ENCODE results near the gene SVIL.
"Not testable (repeated sequence)": the region's sequence is repeated elsewhere in the genome, so short reads cannot be mapped to it uniquely, and the experiment has no call there.

Gene SVIL

DNA sequence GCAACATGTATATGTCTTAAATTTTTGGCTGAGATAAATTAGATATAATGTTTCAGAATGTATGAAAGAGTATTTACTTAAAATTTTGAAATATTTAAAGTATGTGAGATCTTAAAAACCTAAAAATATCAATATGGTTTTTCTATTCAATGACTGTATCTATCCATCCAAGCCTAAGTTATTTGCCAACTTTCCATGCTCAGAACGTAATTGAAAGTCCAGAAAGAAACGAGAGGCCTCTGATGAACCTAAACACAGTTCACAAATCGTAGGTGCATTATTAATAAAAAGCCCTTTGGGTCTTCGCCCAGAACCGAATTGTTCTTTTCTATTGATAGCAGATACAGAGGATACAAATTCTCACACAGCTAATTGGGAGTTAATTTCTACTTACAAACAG is 6.5 kb downstream of the SVIL start:
- Histone ChIP-seq H3K4me1 (ENCODE audit: control insufficient read depth, insufficient read depth, low read length) (peaks cover 28% of the 10 kb centered on the region), H3K9ac (ENCODE audit: low read length) (no peak overlapping the region), H3K27ac (ENCODE audit: low read depth, low read length) (peak overlapping the region; percentile 3), H3K4me3 (ENCODE audit: low read length) (no peak overlapping the region), H3K27me3 (ENCODE audit: control insufficient read depth, insufficient read depth, low read length) (no peaks in the 10 kb centered on the region), H3K36me3 (ENCODE audit: control insufficient read depth, insufficient read depth, low read length) (peaks cover 3% of the 10 kb centered on the region)

DNA sequence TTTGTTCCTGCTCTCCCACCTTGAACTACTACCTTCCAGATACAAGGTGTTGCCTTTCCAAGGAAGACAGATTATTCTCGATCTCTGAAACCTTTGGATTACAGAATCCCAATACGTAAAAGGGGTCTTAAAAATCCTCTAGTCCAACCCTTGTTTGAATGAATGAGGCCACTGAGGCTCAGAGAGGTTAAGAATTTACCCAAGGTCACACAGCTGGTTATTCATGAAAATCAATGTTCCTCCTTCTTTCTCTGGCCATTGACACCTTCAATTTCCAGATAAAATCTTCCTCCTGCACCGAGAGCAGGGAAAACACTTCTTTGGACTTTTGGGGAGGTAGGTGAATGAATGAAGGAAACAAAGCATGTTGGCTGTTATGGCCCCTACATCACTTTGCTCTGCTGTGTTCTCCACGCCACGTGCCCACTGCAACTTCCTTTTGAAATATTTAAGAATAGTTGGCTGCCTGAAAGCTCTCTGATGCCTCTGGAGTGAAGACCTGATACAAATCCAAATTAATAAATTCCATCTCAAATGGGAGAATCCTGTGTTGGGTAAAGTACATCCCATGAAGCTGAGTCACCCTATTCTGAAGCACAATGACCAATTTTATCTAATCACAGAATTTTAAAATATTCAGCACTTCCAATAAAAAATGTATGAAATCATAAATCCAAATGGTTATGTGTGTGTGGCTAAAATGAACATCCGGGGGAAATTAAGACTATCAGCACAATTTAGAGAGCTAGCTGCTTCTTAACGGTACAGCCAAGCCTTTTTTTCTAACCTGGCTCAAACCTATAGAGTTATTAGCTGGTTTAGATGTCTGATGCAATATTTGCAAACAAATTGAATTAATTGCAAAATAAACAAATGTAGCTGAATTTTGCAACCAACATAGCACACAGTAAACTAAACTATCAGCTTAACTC is 7.3 kb downstream of the SVIL start:
- Histone ChIP-seq H3K36me3 (ENCODE audit: control insufficient read depth, insufficient read depth, low read length) (peaks cover 3% of the 10 kb centered on the region), H3K4me3 (ENCODE audit: low read length) (no peak overlapping the region), H3K9ac (ENCODE audit: low read length) (no peak overlapping the region), H3K27ac (ENCODE audit: low read depth, low read length) (peak overlapping the region; percentile 1), H3K27me3 (ENCODE audit: control insufficient read depth, insufficient read depth, low read length) (no peaks in the 10 kb centered on the region), H3K4me1 (ENCODE audit: control insufficient read depth, insufficient read depth, low read length) (peaks cover 36% of the 10 kb centered on the region)

DNA sequence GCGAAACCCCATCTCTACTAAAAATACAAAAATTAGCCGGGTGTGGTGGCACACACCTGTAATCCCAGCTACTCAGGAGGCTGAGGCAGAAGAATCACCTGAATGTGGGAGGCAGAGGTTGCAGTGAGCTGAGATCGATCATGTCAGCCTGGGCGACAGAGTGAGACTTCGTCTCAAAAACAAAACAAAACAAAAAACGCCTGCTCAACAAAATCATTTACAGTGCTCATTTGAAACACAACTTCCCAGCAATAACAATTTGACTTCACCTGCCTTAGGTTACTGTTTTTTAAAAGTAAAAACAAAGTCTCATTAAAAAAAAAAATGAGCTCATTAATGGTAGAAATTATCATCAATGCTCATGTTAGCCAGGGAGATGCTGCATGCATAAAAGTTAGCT is 10.4 kb downstream of the SVIL start:
- H3K4me1 ChIP-seq (ENCODE audit: control insufficient read depth, insufficient read depth, low read length): peaks cover 39% of the 10 kb centered on the region
- not testable (repeated sequence) for H3K36me3 ChIP-seq (ENCODE audit: control insufficient read depth, insufficient read depth, low read length); H3K9ac ChIP-seq (ENCODE audit: low read length); H3K27ac ChIP-seq (ENCODE audit: low read depth, low read length); H3K4me3 ChIP-seq (ENCODE audit: low read length); H3K27me3 ChIP-seq (ENCODE audit: control insufficient read depth, insufficient read depth, low read length)

DNA sequence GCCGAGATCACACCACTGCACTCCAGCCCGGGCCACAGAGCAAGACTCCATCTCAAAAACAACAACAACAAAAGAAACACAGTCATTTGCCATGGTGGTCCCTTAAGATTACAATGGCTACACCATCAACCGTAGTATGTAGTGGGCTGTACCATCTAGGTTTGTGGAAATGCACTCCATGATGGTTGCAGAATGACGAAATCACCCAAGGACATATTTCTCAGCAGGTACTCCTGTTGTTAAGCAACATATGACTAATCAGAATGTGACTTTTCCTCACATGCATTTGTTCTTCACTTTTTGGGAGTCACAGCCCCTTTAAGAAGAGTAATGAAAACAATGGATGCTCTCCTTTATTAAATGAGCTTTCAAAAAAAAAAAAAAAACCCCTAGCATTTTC is 11.0 kb downstream of the SVIL start:
- peaks cover 37% of the 10 kb centered on the region for H3K4me1 ChIP-seq (ENCODE audit: control insufficient read depth, insufficient read depth, low read length)
- H3K4me3 ChIP-seq (ENCODE audit: low read length): no peak overlapping the region
- no peak overlapping the region for H3K9ac ChIP-seq (ENCODE audit: low read length)
- peaks cover 3% of the 10 kb centered on the region for H3K36me3 ChIP-seq (ENCODE audit: control insufficient read depth, insufficient read depth, low read length)
- H3K27ac ChIP-seq (ENCODE audit: low read depth, low read length): peak overlapping the region; percentile 37
- no peaks in the 10 kb centered on the region for H3K27me3 ChIP-seq (ENCODE audit: control insufficient read depth, insufficient read depth, low read length)

DNA sequence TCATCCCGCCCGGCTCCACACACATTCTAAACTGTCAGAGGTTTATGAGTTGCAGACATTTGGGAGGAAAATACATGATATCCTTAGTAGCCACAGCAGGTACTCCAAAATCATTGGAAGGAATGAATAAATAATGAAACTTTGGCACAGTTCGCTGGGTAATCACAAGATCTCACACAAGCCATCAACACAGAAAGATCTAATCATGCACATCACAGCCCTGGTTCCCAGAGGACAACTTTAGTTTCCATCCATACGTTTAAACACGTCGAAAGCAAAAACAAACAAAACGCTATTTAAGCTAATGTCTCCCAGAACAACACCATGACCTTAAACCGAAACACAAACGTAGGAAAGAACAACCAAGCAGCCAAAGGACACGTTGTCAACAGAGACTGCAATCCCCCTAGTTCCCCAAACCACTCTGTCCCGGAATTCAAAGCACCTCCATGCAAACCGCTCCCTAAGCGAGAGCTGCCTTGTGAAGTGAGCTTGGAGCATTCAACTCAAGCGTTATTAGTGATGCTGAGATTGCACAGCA is 12.3 kb downstream of the SVIL start:
- Histone ChIP-seq H3K4me3 (ENCODE audit: low read length) (no peak overlapping the region), H3K36me3 (ENCODE audit: control insufficient read depth, insufficient read depth, low read length) (peaks cover 3% of the 10 kb centered on the region), H3K4me1 (ENCODE audit: control insufficient read depth, insufficient read depth, low read length) (peaks cover 48% of the 10 kb centered on the region), H3K9ac (ENCODE audit: low read length) (no peak overlapping the region), H3K27ac (ENCODE audit: low read depth, low read length) (peak overlapping the region; percentile 18), H3K27me3 (ENCODE audit: control insufficient read depth, insufficient read depth, low read length) (no peaks in the 10 kb centered on the region)

DNA sequence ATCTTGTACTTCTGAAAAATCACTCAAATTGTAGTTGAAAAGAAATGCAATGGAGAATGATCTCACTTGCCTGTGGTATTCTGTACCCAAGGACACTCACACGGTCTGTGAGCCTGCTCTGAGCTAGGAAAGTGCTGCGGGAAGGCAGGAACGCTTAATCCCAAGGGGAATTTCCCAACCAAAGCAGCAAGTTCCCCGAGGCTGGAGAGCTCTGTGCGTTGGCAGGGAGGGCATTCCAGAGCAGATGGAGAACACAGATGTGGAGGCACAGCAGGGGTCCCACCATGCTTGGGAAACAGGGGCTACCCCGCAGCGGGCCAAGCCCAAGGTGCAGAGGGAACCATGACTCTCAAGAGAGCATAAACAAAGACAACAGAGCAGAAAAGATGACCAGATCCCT is 13.6 kb downstream of the SVIL start:
- H3K27ac ChIP-seq (ENCODE audit: low read depth, low read length): peak overlapping the region; percentile 92
- no peak overlapping the region for H3K4me3 ChIP-seq (ENCODE audit: low read length)
- no peak overlapping the region for H3K9ac ChIP-seq (ENCODE audit: low read length)
- no peaks in the 10 kb centered on the region for H3K27me3 ChIP-seq (ENCODE audit: control insufficient read depth, insufficient read depth, low read length)
- peaks cover 42% of the 10 kb centered on the region for H3K4me1 ChIP-seq (ENCODE audit: control insufficient read depth, insufficient read depth, low read length)
- peaks cover 1% of the 10 kb centered on the region for H3K36me3 ChIP-seq (ENCODE audit: control insufficient read depth, insufficient read depth, low read length)

DNA sequence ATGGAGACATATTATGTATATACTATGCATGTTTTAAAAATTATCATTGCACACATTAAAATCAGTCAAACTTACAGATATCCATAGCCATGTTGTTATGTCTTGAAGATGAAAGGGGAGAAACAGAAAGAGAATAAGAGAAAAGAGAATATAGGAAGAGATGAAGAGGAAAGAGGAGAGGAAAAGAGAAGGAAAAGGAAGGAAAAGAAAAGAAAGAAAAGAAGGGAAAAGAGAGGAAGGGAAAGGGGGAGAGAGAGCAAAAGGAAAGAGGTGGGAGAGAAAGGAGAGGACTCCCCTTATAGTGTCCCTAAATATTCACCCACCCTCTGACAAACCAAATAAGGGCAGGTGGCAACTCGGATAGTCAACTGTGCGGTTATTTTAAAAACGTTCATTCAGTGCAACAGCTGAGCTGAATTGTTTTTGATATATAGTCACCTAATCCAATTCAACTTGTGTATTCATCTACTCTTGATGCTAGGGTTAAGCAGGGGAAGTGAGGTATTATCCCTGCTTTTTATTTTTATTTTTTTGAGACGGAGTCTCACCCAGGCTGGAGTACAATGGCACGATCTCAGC is 14.6 kb downstream of the SVIL start:
- no peak overlapping the region for H3K4me3 ChIP-seq (ENCODE audit: low read length)
- H3K9ac ChIP-seq (ENCODE audit: low read length): no peak overlapping the region
- H3K27ac ChIP-seq (ENCODE audit: low read depth, low read length): peak overlapping the region; percentile 92
- peaks cover 42% of the 10 kb centered on the region for H3K4me1 ChIP-seq (ENCODE audit: control insufficient read depth, insufficient read depth, low read length)
- no peaks in the 10 kb centered on the region for H3K36me3 ChIP-seq (ENCODE audit: control insufficient read depth, insufficient read depth, low read length)
- no peaks in the 10 kb centered on the region for H3K27me3 ChIP-seq (ENCODE audit: control insufficient read depth, insufficient read depth, low read length)

DNA sequence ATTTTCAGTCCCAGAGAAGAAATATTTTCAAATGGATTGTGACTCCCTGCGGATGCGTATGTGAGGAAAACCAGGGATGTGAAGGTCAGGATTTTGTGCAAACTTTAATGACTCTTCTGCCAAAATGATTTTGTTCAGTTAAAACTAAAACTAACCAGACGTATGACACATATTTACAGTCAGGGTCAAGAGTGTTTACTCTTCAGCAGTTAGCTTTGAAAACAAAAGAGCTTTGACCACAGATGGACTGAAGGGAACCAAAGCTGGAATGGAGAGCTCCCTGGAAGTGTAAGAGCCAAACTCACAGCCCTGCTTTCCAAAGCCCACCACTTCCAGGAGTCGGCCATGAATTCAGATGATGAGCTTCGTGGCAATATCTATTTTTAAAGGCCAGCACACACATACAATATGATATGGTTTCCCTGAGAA is 15.5 kb downstream of the SVIL start:
- H3K4me3 ChIP-seq (ENCODE audit: low read length): no peak overlapping the region
- no peaks in the 10 kb centered on the region for H3K36me3 ChIP-seq (ENCODE audit: control insufficient read depth, insufficient read depth, low read length)
- H3K27ac ChIP-seq (ENCODE audit: low read depth, low read length): peak overlapping the region; percentile 92
- H3K27me3 ChIP-seq (ENCODE audit: control insufficient read depth, insufficient read depth, low read length): no peaks in the 10 kb centered on the region
- H3K4me1 ChIP-seq (ENCODE audit: control insufficient read depth, insufficient read depth, low read length): peaks cover 42% of the 10 kb centered on the region
- H3K9ac ChIP-seq (ENCODE audit: low read length): no peak overlapping the region

DNA sequence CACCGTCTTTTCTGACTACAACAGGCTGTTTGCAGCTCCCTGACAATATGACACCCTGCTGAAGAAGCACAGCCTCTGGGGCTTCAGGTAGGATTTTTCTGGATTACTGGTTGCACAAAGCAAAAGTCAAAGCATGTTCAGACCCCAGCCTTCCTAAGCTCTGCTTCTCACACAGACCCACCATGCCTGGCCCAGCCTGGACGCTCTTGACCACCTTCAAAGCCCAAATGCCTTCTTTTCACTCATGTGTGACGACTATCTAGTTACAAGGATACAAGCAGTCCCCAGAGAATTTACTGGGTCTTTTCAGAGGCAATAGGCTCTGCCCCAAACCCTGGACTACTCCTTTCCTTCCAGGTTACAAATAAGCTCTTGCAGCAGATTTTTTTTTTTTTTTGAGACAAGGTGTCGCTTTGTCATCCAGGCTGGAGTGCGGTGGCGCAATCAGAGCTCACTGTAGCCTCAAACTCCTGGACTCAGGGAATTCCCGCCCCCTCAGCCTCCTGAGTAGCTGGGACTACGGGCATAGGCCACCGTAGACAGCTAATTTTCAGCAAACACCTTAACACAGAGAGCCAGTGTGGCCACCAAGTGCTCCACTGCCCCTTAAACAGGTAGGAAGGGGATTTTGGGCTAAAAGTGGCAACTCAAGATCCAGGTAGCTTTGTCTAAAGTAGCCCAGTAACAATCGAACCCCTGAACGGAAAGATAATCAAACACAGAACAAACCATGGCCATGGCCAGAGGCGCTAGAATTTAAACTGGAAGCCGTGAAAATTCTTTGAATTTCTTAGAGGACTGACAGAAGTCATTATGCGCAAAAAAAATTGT is 16.2 kb downstream of the SVIL start:
- H3K9ac ChIP-seq (ENCODE audit: low read length): peak overlapping the region; percentile 13
- H3K36me3 ChIP-seq (ENCODE audit: control insufficient read depth, insufficient read depth, low read length): no peaks in the 10 kb centered on the region
- H3K4me3 ChIP-seq (ENCODE audit: low read length): peak overlapping the region; percentile 28
- H3K4me1 ChIP-seq (ENCODE audit: control insufficient read depth, insufficient read depth, low read length): peaks cover 39% of the 10 kb centered on the region
- H3K27me3 ChIP-seq (ENCODE audit: control insufficient read depth, insufficient read depth, low read length): no peaks in the 10 kb centered on the region
- peak overlapping the region; percentile 92 for H3K27ac ChIP-seq (ENCODE audit: low read depth, low read length)

DNA sequence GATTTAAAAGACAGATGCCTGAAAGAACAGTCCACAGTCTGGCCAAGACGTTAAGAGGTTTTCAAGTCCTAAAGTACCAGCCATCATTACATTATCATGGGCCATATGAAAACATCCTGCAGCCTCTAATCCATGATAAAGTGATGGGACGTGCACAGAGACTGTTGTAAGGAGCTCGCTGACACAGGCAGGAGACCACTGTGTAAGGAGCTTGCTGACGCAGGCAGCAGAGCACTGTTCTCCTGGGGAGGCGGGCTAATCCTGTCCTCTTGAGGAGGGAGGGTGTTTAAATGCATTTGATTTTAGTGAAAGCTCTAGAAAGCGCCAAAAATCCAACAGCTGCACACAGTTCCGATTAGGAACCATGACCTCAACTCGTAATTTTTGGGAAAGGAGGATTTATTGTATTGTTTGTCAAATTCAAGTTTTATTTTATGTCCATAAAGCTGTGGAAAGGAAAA is 16.9 kb downstream of the SVIL start:
- Histone ChIP-seq H3K4me3 (ENCODE audit: low read length) (no peak overlapping the region), H3K27ac (ENCODE audit: low read depth, low read length) (peak overlapping the region; percentile 92)

DNA sequence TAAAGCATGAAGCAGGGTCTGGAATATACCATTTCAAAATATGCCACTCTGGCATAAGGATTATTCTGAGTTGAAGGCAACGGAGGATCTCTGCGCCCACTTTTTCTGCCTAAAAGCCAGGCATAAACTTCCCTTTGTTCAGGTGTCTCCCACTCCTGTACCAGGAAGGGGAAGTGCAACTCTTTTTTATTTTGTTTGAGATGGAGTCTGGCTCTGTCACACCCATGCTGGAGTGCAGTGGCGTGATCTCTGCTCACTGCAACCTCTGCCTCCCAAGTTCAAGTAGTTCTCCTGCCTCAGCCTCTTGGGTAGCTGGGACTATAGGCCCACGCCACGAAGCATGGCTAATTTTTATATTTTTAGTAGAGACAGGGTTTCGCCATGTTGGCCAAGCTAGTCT is 18.2 kb downstream of the SVIL start:
- Histone ChIP-seq H3K36me3 (ENCODE audit: control insufficient read depth, insufficient read depth, low read length) (no peaks in the 10 kb centered on the region), H3K4me1 (ENCODE audit: control insufficient read depth, insufficient read depth, low read length) (peaks cover 40% of the 10 kb centered on the region), H3K27me3 (ENCODE audit: control insufficient read depth, insufficient read depth, low read length) (no peaks in the 10 kb centered on the region), H3K9ac (ENCODE audit: low read length) (no peak overlapping the region), H3K4me3 (ENCODE audit: low read length) (no peak overlapping the region), H3K27ac (ENCODE audit: low read depth, low read length) (no peak overlapping the region)

More for the DNA sequence above, 16.9 kb downstream of the SVIL start:
- H3K27me3 ChIP-seq (ENCODE audit: control insufficient read depth, insufficient read depth, low read length): no peaks in the 10 kb centered on the region
- no peak overlapping the region for H3K9ac ChIP-seq (ENCODE audit: low read length)
- no peaks in the 10 kb centered on the region for H3K36me3 ChIP-seq (ENCODE audit: control insufficient read depth, insufficient read depth, low read length)
- peaks cover 35% of the 10 kb centered on the region for H3K4me1 ChIP-seq (ENCODE audit: control insufficient read depth, insufficient read depth, low read length)

DNA sequence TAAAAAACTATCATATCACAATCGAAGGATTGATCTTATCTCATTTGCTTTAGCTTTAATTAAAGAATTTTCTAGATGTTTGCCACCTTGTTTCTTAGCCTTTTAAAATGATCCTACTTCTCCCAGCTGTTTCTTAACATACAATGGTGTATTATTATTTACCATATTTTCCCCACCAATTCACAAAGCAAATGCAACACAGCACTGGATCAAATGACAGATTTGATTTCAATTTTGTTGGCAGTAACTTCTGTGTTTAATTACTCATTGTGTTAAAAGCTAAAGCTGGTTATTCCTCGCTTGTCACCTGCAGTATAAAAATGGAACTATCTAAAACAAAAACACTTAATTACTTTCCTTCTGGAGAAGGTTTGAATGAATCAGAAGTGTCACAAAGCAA is 19.6 kb downstream of the SVIL start:
- Histone ChIP-seq H3K27me3 (ENCODE audit: control insufficient read depth, insufficient read depth, low read length) (no peaks in the 10 kb centered on the region), H3K27ac (ENCODE audit: low read depth, low read length) (no peak overlapping the region), H3K9ac (ENCODE audit: low read length) (no peak overlapping the region), H3K4me1 (ENCODE audit: control insufficient read depth, insufficient read depth, low read length) (peaks cover 29% of the 10 kb centered on the region), H3K4me3 (ENCODE audit: low read length) (no peak overlapping the region), H3K36me3 (ENCODE audit: control insufficient read depth, insufficient read depth, low read length) (no peaks in the 10 kb centered on the region)

All from rectal smooth muscle tissue (tissue), 1 donor.